Erythroblast (primary cell): ENCODE measurements around the gene COG7.

ENCODE experiments used
- GATA1 ChIP-seq: IDR thresholded peaks from 2 replicates; pipeline ENCODE4 v1.6.1; 2011; ENCODE audit warnings: low read depth, mild to moderate bottlenecking, control low read depth, low read length, moderate library complexity
- POLR2A ChIP-seq: IDR thresholded peaks from 2 replicates; pipeline ENCODE4 v1.6.1; 2011; ENCODE audit warnings: mild to moderate bottlenecking, low read length

- TF ChIP-seq POLR2A, result no peak
- no peak for TF ChIP-seq GATA1
Observed at GRCh38 chr16:23464196-23464595, 11.2 kb upstream of the COG7 start.
